A673 (cell line): ENCODE measurements around the gene FAM13A. TPM values are rescaled to one million over a fixed set of nuclear protein-coding genes. Genes with fewer than 3 reads are reported as not detected.

Source experiments
- BruUV-seq: library from RNA; stranded (reverse); fragments of 400-500 nt; replicated peaks from 2 replicates; lab custom pipeline; 2021; lab: Mats Ljungman, UMichigan
- CTCF ChIA-PET: fragments of 300-600 bp; sonication (Branson Sonifier 250); formaldehyde crosslinking; loops from one replicate; lab custom pipeline; 2022; ENCODE audit warnings: antibody characterized with exemption; lab: Charles Lee
- POLR2A ChIA-PET: fragments of 300-600 bp; sonication (Branson Sonifier 250); formaldehyde crosslinking; loops from one replicate; lab custom pipeline; 2022; ENCODE audit warnings: antibody characterized with exemption; ENCODE audit not compliant: low non-redundant PET; lab: Charles Lee
- DNase-seq: peaks from one replicate; pipeline ENCODE4 v3.0.0-alpha.2; 2015; ENCODE audit warnings: low spot score
- H3K27ac ChIP-seq: fragments of 200-600 bp; sonication (generic); 2 replicates; pipeline ENCODE4 v1.5.1; 2016; ENCODE audit warnings: mixed run types, low read depth, mild to moderate bottlenecking, mixed read lengths, antibody characterized with exemption, low read length; ENCODE audit not compliant: poor library complexity, severe bottlenecking
- H3K27me3 ChIP-seq: fragments of 200-600 bp; sonication (generic); replicated peaks from 2 replicates; pipeline ENCODE4 v1.6.1; 2017; ENCODE audit warnings: mixed run types, low read depth, mild to moderate bottlenecking, mixed read lengths, antibody characterized with exemption, low read length; ENCODE audit not compliant: insufficient read depth, poor library complexity
- H3K36me3 ChIP-seq: fragments of 200-600 bp; sonication (generic); 2 replicates; pipeline ENCODE4 v1.6.1; 2016; ENCODE audit warnings: mixed run types, mild to moderate bottlenecking, mixed read lengths, antibody characterized with exemption, low read length; ENCODE audit not compliant: insufficient read depth, poor library complexity, severe bottlenecking
- H3K4me1 ChIP-seq: fragments of 200-600 bp; sonication (generic); 2 replicates; pipeline ENCODE4 v1.6.1; 2017; ENCODE audit warnings: mixed run types, mild to moderate bottlenecking, mixed read lengths, antibody characterized with exemption, low read length; ENCODE audit not compliant: insufficient read depth, poor library complexity, severe bottlenecking
- H3K4me3 ChIP-seq: fragments of 200-600 bp; sonication (generic); 2 replicates; pipeline ENCODE4 v1.5.1; 2016; ENCODE audit warnings: low read depth, mixed run types, mild to moderate bottlenecking, mixed read lengths, low read length; ENCODE audit not compliant: poor library complexity, severe bottlenecking
- H3K9me3 ChIP-seq: fragments of 200-600 bp; sonication (generic); 2 replicates; pipeline ENCODE4 v1.6.1; 2016; ENCODE audit warnings: mixed run types, low read depth, mild to moderate bottlenecking, mixed read lengths, antibody characterized with exemption, low read length; ENCODE audit not compliant: poor library complexity, severe bottlenecking
- EZH2 ChIP-seq: fragments of 200-600 bp; sonication (generic); IDR thresholded peaks from 2 replicates; pipeline ENCODE4 v1.6.1; 2017; ENCODE audit warnings: borderline replicate concordance, low read depth, mild to moderate bottlenecking, mixed read lengths, antibody characterized with exemption, low read length; ENCODE audit not compliant: poor library complexity, severe bottlenecking
- intact Hi-C: fragments of 100-400 bp; cut with micrococcal nuclease; formaldehyde crosslinking; loops from one replicate; pipeline ENCODE4 v1.10.0; 2022; ENCODE audit not compliant: unreplicated experiment
- total RNA-seq: library from RNA; stranded (reverse); gene quantifications from 2 replicates; pipeline ENCODE4 v1.2.3, GENCODE V29; 2021
- TF ChIP-seq, protein P1 (sequence below): fragments of 300-800, 200-600 bp; sonication (generic); conservative IDR thresholded peaks from 2 replicates; pipeline ENCODE4 v1.5.1; 2017; ENCODE audit warnings: low read depth, mild to moderate bottlenecking, antibody characterized with exemption, low read length, moderate library complexity, mixed read lengths

FAM13A gene
- total RNA-seq, 1 experiment from 2014 or later = 15.5 TPM

DNA sequence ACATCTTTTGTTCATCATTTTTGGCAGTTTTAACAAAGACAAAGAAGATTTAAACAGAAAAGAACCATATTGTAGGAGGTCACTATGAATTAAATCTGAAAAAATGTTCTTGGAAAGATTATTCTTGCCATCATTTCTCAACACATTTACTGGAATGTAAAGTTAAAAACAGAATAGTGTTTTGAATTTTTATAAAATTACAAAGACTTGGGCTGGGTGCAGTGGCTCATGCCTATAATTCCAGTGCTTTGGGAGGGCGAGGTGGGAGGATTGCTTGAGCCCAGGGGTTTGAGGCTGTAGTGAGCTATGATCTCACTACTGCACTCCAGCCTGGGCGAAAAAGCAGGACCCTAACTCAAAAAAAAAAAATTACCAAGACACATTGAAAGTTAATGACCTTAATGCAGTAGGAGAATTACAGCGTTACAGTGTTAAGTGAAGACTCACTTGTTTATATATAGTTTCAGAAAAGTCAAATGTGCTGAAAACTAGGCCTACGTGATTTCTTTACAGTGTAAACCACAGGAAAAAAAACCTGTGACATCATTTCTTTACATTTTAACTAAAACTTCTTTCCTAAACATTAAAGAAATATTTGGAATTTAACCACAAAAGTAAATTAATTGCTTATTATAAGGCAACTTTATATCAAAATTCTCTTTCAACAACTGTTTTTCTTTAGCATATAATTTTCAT, 7.9 kb downstream of the FAM13A start:
- no peaks in the 10 kb centered on the region for H3K27me3 ChIP-seq
- BruUV-seq = no TSS peak
- CTCF ChIA-PET = no interaction called here
- no peak for TF ChIP-seq EZH2
- TF ChIP-seq, protein P1, sequence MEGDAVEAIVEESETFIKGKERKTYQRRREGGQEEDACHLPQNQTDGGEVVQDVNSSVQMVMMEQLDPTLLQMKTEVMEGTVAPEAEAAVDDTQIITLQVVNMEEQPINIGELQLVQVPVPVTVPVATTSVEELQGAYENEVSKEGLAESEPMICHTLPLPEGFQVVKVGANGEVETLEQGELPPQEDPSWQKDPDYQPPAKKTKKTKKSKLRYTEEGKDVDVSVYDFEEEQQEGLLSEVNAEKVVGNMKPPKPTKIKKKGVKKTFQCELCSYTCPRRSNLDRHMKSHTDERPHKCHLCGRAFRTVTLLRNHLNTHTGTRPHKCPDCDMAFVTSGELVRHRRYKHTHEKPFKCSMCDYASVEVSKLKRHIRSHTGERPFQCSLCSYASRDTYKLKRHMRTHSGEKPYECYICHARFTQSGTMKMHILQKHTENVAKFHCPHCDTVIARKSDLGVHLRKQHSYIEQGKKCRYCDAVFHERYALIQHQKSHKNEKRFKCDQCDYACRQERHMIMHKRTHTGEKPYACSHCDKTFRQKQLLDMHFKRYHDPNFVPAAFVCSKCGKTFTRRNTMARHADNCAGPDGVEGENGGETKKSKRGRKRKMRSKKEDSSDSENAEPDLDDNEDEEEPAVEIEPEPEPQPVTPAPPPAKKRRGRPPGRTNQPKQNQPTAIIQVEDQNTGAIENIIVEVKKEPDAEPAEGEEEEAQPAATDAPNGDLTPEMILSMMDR = no peak
- intact Hi-C loops = no loop called here
- no peak for DNase-seq
- no peaks in the 10 kb centered on the region for H3K9me3 ChIP-seq
- H3K4me3 ChIP-seq = no peak overlapping the region
- peaks cover 6% of the 10 kb centered on the region for H3K4me1 ChIP-seq
- no peak overlapping the region for H3K27ac ChIP-seq
- POLR2A ChIA-PET = no interaction called here
- no peaks in the 10 kb centered on the region for H3K36me3 ChIP-seq

DNA sequence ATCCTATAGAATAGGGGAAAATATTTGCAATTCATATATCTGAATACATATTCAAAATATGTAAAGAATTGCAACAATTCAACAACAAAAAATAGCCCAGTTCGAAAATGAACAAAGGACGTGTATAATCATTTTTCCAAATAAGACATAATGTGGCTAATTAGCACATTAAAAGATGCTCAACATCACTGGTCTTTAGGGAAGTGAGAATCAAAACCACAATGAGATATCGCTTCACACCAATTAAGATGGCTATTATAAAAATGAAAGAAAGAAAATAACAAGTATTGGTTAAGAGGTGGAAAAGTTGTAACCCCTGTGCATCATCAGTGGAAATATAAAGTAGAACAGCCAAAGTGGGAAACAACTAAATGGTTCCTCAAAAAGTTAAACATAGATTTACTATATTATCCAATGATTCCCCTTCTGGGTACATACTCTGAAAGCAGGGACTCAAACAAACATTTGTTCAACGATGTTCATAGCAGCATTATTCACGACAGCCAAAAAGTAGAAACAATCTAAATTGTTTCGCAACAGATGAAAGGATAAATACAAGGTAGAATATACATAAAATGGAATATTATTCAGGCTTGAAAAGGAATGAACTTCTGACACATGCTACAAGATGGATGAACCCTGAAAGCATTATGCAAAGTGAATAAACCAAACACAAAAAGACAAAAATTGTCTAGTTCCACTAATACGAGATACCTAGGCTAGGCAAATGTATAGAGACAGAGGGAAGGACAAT, 12.7 kb downstream of the FAM13A start:
- H3K4me3 ChIP-seq = no peak overlapping the region
- TF ChIP-seq, protein P1 = no peak
- TF ChIP-seq EZH2 = no peak
- no peaks in the 10 kb centered on the region for H3K4me1 ChIP-seq
- H3K36me3 ChIP-seq = no peaks in the 10 kb centered on the region
- CTCF ChIA-PET = no interaction called here
- H3K9me3 ChIP-seq = no peaks in the 10 kb centered on the region
- H3K27me3 ChIP-seq = no peaks in the 10 kb centered on the region
- POLR2A ChIA-PET = no interaction called here
- intact Hi-C loops = no loop called here
- H3K27ac ChIP-seq = no peak overlapping the region
- DNase-seq = no peak
- BruUV-seq = no TSS peak

DNA sequence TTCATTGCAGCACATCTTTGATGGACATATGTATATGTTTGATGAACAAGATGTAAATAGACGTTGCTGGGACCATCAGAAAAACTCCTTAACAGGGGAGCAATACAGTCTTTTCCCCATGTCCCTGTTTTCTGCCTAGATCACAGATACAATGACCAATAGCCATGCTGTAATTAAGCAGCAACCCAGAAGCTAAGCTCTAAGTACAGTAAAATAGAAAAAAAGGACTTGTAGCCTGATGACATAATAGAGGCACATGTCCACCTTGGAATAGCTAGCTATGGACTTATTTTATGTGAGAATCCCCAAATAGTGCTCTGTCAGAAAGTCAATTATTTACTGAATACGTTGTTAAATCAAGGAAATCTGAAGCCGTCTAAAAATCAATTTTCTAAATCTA, 14.9 kb downstream of the FAM13A start:
- DNase-seq = no peak
- Histone ChIP-seq H3K4me3 (no peak overlapping the region), H3K9me3 (no peaks in the 10 kb centered on the region), H3K27me3 (no peaks in the 10 kb centered on the region), H3K4me1 (no peaks in the 10 kb centered on the region), H3K27ac (no peak overlapping the region), H3K36me3 (no peaks in the 10 kb centered on the region)
- POLR2A ChIA-PET = no interaction called here
- no peak for TF ChIP-seq EZH2
- TF ChIP-seq, protein P1 = no peak
- BruUV-seq = no TSS peak
- CTCF ChIA-PET = no interaction called here
- intact Hi-C loops = no loop called here
